Measurements from ENCODE around the gene SCGN.

SCGN gene

GRCh38 chr6:25608558-25609174 lies 43.3 kb upstream of the SCGN start:
- Histone ChIP-seq H2BK120ac (ENCODE audit: low read depth, low read length) (no peak overlapping the region), H3K18ac (ENCODE audit: low read depth in 1 of 2, low read length in 2 of 2) (no peak overlapping the region), H4K91ac (ENCODE audit: low read length) (no peak overlapping the region), H3K4me1 (ENCODE audit: control insufficient read depth, insufficient read depth, low read depth, low read length) (no peaks in the 10 kb centered on the region), H3K79me1 (replicated peaks; ENCODE audit: low read length, poor library complexity, severe bottlenecking) (peaks cover 9% of the 10 kb centered on the region), H2BK15ac (ENCODE audit: low read depth, poor library complexity, severe bottlenecking) (no peak overlapping the region), H3K14ac (ENCODE audit: low read length in 2 of 2) (no peak overlapping the region), H3K9ac (ENCODE audit: low read length) (no peak overlapping the region), H3K9me3 (ENCODE audit: control insufficient read depth, low read length) (no peaks in the 10 kb centered on the region), H3K4me2 (ENCODE audit: low read length, poor library complexity, severe bottlenecking) (no peak overlapping the region), H3K27ac (ENCODE audit: low read length, poor library complexity, severe bottlenecking) (no peak overlapping the region), H3K4ac (ENCODE audit: low read depth in 1 of 2, low read length in 2 of 2) (no peak overlapping the region), H3K36me3 (ENCODE audit: control insufficient read depth in 1 of 2, insufficient read depth in 2 of 2, low read depth in 1 of 2, low read length in 2 of 2) (peaks cover 15 to 49% of the 10 kb centered on the region in 2 experiments), H2BK12ac (ENCODE audit: low read length in 2 of 2) (no peak overlapping the region), H4K8ac (ENCODE audit: low read length) (no peak overlapping the region), H2AFZ (ENCODE audit: low read depth, low read length) (no peak overlapping the region), H2BK5ac (ENCODE audit: low read depth, low read length, poor library complexity, severe bottlenecking) (no peak overlapping the region), H3K23ac (ENCODE audit: low read length in 2 of 2) (no peak overlapping the region), H3K4me3 (ENCODE audit: insufficient read depth in 1 of 2, low read depth in 1 of 2, low read length in 2 of 2) (no peak overlapping the region), H3K27me3 (ENCODE audit: control insufficient read depth in 1 of 2, insufficient read depth in 1 of 2, low read length in 2 of 2) (no peaks in the 10 kb centered on the region), H2AK5ac (ENCODE audit: low read length, severe bottlenecking) (no peak overlapping the region)
- DNase-seq: no peak
- WGBS: 94% methylated on average over 3 of the region's 5 CpGs

GRCh38 chr6:25612666-25613065 lies 39.3 kb upstream of the SCGN start:
- Histone ChIP-seq H2AFZ (ENCODE audit: low read depth, low read length) (no peak overlapping the region), H3K4me3 (ENCODE audit: insufficient read depth in 1 of 2, low read depth in 1 of 2, low read length in 2 of 2) (no peak overlapping the region), H3K23ac (ENCODE audit: low read length in 2 of 2) (no peak overlapping the region), H3K27me3 (ENCODE audit: control insufficient read depth in 1 of 2, insufficient read depth in 1 of 2, low read length in 2 of 2) (no peaks in the 10 kb centered on the region), H3K4me2 (ENCODE audit: low read length, poor library complexity, severe bottlenecking) (no peak overlapping the region), H2BK12ac (ENCODE audit: low read length in 2 of 2) (no peak overlapping the region), H2AK5ac (ENCODE audit: low read length, severe bottlenecking) (no peak overlapping the region), H3K4me1 (ENCODE audit: control insufficient read depth, insufficient read depth, low read depth, low read length) (no peaks in the 10 kb centered on the region), H3K9ac (ENCODE audit: low read length) (no peak overlapping the region), H4K91ac (ENCODE audit: low read length) (no peak overlapping the region), H2BK120ac (ENCODE audit: low read depth, low read length) (no peak overlapping the region), H3K27ac (ENCODE audit: low read length, poor library complexity, severe bottlenecking) (no peak overlapping the region), H4K8ac (ENCODE audit: low read length) (no peak overlapping the region), H3K36me3 (ENCODE audit: control insufficient read depth in 1 of 2, insufficient read depth in 2 of 2, low read depth in 1 of 2, low read length in 2 of 2) (peaks cover 6 to 47% of the 10 kb centered on the region in 2 experiments), H3K18ac (ENCODE audit: low read depth in 1 of 2, low read length in 2 of 2) (no peak overlapping the region), H3K14ac (ENCODE audit: low read length in 2 of 2) (no peak overlapping the region), H2BK15ac (ENCODE audit: low read depth, poor library complexity, severe bottlenecking) (no peak overlapping the region), H2BK5ac (ENCODE audit: low read depth, low read length, poor library complexity, severe bottlenecking) (no peak overlapping the region), H3K4ac (ENCODE audit: low read depth in 1 of 2, low read length in 2 of 2) (no peak overlapping the region), H3K9me3 (ENCODE audit: control insufficient read depth, low read length) (no peaks in the 10 kb centered on the region), H3K79me1 (replicated peaks; ENCODE audit: low read length, poor library complexity, severe bottlenecking) (peaks cover 4% of the 10 kb centered on the region)
- no peak for DNase-seq
- WGBS: 64% methylated on average over 3 of the region's 3 CpGs

- no CpG with 5 or more reads among the region's 1 CpG for WGBS
Measured at GRCh38 chr6:25613415-25613814, 38.6 kb upstream of the SCGN start.

DNA sequence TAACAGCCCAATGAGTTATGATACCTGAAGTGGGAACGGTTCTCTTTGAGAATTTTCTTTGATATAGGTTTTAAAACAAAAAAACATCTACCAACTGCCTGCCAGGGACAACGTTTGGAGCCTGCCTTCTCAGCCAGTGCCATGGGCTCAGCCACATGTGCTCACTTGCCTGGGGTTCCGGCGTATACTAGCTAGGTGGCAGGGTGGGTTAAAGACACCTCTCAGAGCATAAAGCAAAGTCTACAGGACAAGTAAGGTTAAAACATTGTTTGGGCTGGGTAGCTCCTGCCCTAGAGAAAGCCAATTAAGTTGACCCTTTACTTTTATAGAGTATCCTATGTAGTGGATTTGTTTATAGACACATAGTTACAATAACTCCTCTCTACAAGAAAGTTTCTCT lies 38.0 kb upstream of the SCGN start:
- Histone ChIP-seq H2BK12ac (ENCODE audit: low read length in 2 of 2) (no peak overlapping the region), H2AK5ac (ENCODE audit: low read length, severe bottlenecking) (no peak overlapping the region), H3K27ac (ENCODE audit: low read length, poor library complexity, severe bottlenecking) (no peak overlapping the region), H3K4me3 (ENCODE audit: insufficient read depth in 1 of 2, low read depth in 1 of 2, low read length in 2 of 2) (no peak overlapping the region), H3K23ac (ENCODE audit: low read length in 2 of 2) (no peak overlapping the region), H2BK120ac (ENCODE audit: low read depth, low read length) (no peak overlapping the region), H3K4me1 (ENCODE audit: control insufficient read depth, insufficient read depth, low read depth, low read length) (no peaks in the 10 kb centered on the region), H2BK15ac (ENCODE audit: low read depth, poor library complexity, severe bottlenecking) (no peak overlapping the region), H3K4ac (ENCODE audit: low read depth in 1 of 2, low read length in 2 of 2) (no peak overlapping the region), H3K27me3 (ENCODE audit: control insufficient read depth in 1 of 2, insufficient read depth in 1 of 2, low read length in 2 of 2) (no peaks in the 10 kb centered on the region), H4K8ac (ENCODE audit: low read length) (no peak overlapping the region), H3K9ac (ENCODE audit: low read length) (no peak overlapping the region), H3K9me3 (ENCODE audit: control insufficient read depth, low read length) (no peaks in the 10 kb centered on the region), H4K91ac (ENCODE audit: low read length) (no peak overlapping the region), H2BK5ac (ENCODE audit: low read depth, low read length, poor library complexity, severe bottlenecking) (no peak overlapping the region), H3K14ac (ENCODE audit: low read length in 2 of 2) (no peak overlapping the region), H2AFZ (ENCODE audit: low read depth, low read length) (no peak overlapping the region), H3K18ac (ENCODE audit: low read depth in 1 of 2, low read length in 2 of 2) (no peak overlapping the region), H3K4me2 (ENCODE audit: low read length, poor library complexity, severe bottlenecking) (no peak overlapping the region), H3K36me3 (ENCODE audit: control insufficient read depth in 1 of 2, insufficient read depth in 2 of 2, low read depth in 1 of 2, low read length in 2 of 2) (peaks cover 6 to 40% of the 10 kb centered on the region in 2 experiments), H3K79me1 (replicated peaks; ENCODE audit: low read length, poor library complexity, severe bottlenecking) (peaks cover 4% of the 10 kb centered on the region)
- DNase-seq: no peak
- WGBS: 83% methylated on average over 3 of the region's 4 CpGs

More at GRCh38 chr6:25613415-25613814, 38.6 kb upstream of the SCGN start:
- Histone ChIP-seq H3K14ac (ENCODE audit: low read length in 2 of 2) (no peak overlapping the region), H2AFZ (ENCODE audit: low read depth, low read length) (no peak overlapping the region), H3K27ac (ENCODE audit: low read length, poor library complexity, severe bottlenecking) (no peak overlapping the region), H3K4me1 (ENCODE audit: control insufficient read depth, insufficient read depth, low read depth, low read length) (no peaks in the 10 kb centered on the region), H2AK5ac (ENCODE audit: low read length, severe bottlenecking) (no peak overlapping the region), H3K9me3 (ENCODE audit: control insufficient read depth, low read length) (no peaks in the 10 kb centered on the region), H4K8ac (ENCODE audit: low read length) (no peak overlapping the region), H2BK120ac (ENCODE audit: low read depth, low read length) (no peak overlapping the region), H3K4ac (ENCODE audit: low read depth in 1 of 2, low read length in 2 of 2) (no peak overlapping the region), H2BK5ac (ENCODE audit: low read depth, low read length, poor library complexity, severe bottlenecking) (no peak overlapping the region), H3K4me2 (ENCODE audit: low read length, poor library complexity, severe bottlenecking) (no peak overlapping the region), H3K27me3 (ENCODE audit: control insufficient read depth in 1 of 2, insufficient read depth in 1 of 2, low read length in 2 of 2) (no peaks in the 10 kb centered on the region), H2BK12ac (ENCODE audit: low read length in 2 of 2) (no peak overlapping the region), H3K23ac (ENCODE audit: low read length in 2 of 2) (no peak overlapping the region), H3K9ac (ENCODE audit: low read length) (no peak overlapping the region), H3K79me1 (replicated peaks; ENCODE audit: low read length, poor library complexity, severe bottlenecking) (peaks cover 4% of the 10 kb centered on the region), H3K36me3 (ENCODE audit: control insufficient read depth in 1 of 2, insufficient read depth in 2 of 2, low read depth in 1 of 2, low read length in 2 of 2) (peaks cover 6 to 45% of the 10 kb centered on the region in 2 experiments), H4K91ac (ENCODE audit: low read length) (no peak overlapping the region), H3K4me3 (ENCODE audit: insufficient read depth in 1 of 2, low read depth in 1 of 2, low read length in 2 of 2) (no peak overlapping the region), H2BK15ac (ENCODE audit: low read depth, poor library complexity, severe bottlenecking) (no peak overlapping the region), H3K18ac (ENCODE audit: low read depth in 1 of 2, low read length in 2 of 2) (no peak overlapping the region)
- no peak for DNase-seq
